Measurements from ENCODE around the gene HSPA12B.

DNA sequence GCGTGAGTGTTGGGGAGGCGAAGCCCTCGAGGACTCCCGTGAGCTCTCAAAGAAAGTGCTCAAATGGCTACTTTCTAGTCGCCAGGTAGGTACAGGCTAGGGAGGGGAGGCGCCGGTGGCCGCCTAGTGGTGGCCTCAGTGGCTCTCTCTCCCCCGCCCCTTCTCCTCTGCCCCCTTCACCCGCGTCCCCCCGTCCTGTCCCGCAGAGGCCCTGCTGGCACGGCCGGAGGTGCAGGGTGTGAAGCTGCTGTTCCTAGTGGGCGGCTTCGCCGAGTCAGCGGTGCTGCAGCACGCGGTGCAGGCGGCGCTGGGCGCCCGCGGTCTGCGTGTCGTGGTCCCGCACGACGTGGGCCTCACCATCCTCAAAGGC lies 18.8 kb downstream of the HSPA12B start:
- TF ChIP-seq, protein P1, sequence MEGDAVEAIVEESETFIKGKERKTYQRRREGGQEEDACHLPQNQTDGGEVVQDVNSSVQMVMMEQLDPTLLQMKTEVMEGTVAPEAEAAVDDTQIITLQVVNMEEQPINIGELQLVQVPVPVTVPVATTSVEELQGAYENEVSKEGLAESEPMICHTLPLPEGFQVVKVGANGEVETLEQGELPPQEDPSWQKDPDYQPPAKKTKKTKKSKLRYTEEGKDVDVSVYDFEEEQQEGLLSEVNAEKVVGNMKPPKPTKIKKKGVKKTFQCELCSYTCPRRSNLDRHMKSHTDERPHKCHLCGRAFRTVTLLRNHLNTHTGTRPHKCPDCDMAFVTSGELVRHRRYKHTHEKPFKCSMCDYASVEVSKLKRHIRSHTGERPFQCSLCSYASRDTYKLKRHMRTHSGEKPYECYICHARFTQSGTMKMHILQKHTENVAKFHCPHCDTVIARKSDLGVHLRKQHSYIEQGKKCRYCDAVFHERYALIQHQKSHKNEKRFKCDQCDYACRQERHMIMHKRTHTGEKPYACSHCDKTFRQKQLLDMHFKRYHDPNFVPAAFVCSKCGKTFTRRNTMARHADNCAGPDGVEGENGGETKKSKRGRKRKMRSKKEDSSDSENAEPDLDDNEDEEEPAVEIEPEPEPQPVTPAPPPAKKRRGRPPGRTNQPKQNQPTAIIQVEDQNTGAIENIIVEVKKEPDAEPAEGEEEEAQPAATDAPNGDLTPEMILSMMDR (IDR thresholded peaks at IDR 0.05; ENCODE audit: low read depth, low read length) = no peak
- TF ChIP-seq MAX (IDR thresholded peaks at IDR 0.05; ENCODE audit: low read depth, low read length) = no peak
- no peak for TF ChIP-seq POLR2A (IDR thresholded peaks at IDR 0.05; ENCODE audit: extremely low read depth, insufficient read length)

All from NB4 (cell line).